HEK293T (cell line): ENCODE data around the gene ZNFX1.

Source experiments
- ARNT ChIP-seq: fragments of 450-650 bp; IDR thresholded peaks from 2 replicates; pipeline ENCODE4 v1.6.1; 2017; ENCODE audit warnings: mild to moderate bottlenecking
- BHLHE40 ChIP-seq: fragments of 450-650 bp; IDR thresholded peaks from 2 replicates; pipeline ENCODE4 v1.6.1; 2016; ENCODE audit warnings: mild to moderate bottlenecking, moderate library complexity, borderline replicate concordance
- ELF4 ChIP-seq: fragments of 450-650 bp; IDR thresholded peaks from 2 replicates; pipeline ENCODE4 v1.6.1; 2017; ENCODE audit warnings: antibody characterized with exemption
- FOXA1 ChIP-seq: fragments of 450-650 bp; IDR thresholded peaks from 2 replicates; pipeline ENCODE4 v1.6.1; 2016; ENCODE audit warnings: mild to moderate bottlenecking
- FOXK2 ChIP-seq: fragments of 450-650 bp; IDR thresholded peaks from 2 replicates; pipeline ENCODE4 v1.6.1; 2016; ENCODE audit warnings: mild to moderate bottlenecking
- FOXM1 ChIP-seq: fragments of 450-650 bp; IDR thresholded peaks from 2 replicates; pipeline ENCODE4 v1.6.1; 2017; ENCODE audit warnings: mild to moderate bottlenecking, borderline replicate concordance
- HDGF ChIP-seq: fragments of 450-650 bp; IDR thresholded peaks from 2 replicates; pipeline ENCODE4 v1.6.1; 2017; ENCODE audit warnings: antibody characterized with exemption, borderline replicate concordance
- L3MBTL2 ChIP-seq: fragments of 450-650 bp; conservative IDR thresholded peaks from 2 replicates; pipeline ENCODE4 v1.6.1; 2016; ENCODE audit warnings: mild to moderate bottlenecking
- LEF1 ChIP-seq: fragments of 450-650 bp; IDR thresholded peaks from 2 replicates; pipeline ENCODE4 v1.6.1; 2017; ENCODE audit warnings: mild to moderate bottlenecking, borderline replicate concordance
- PKNOX1 ChIP-seq: fragments of 450-650 bp; IDR thresholded peaks from 2 replicates; pipeline ENCODE4 v1.6.1; 2016
- SP1 ChIP-seq: fragments of 450-650 bp; IDR thresholded peaks from 2 replicates; pipeline ENCODE4 v1.6.1; 2017
- SUZ12 ChIP-seq: fragments of 450-650 bp; IDR thresholded peaks from 2 replicates; pipeline ENCODE4 v1.6.1; 2016; ENCODE audit warnings: mild to moderate bottlenecking
- ZNF384 ChIP-seq: fragments of 450-650 bp; IDR thresholded peaks from 2 replicates; pipeline ENCODE4 v1.6.1; 2016

GRCh38 chr20:49319208-49319809 lies 41.5 kb upstream of the ZNFX1 start:
- TF ChIP-seq PKNOX1 = no peak
- no peak for TF ChIP-seq ELF4
- TF ChIP-seq SP1 = no peak
- no peak for TF ChIP-seq FOXA1
- no peak for TF ChIP-seq ARNT
- no peak for TF ChIP-seq FOXM1
- no peak for TF ChIP-seq LEF1
- TF ChIP-seq FOXK2 = no peak
- TF ChIP-seq ZNF384 = no peak
- no peak for TF ChIP-seq SUZ12
- TF ChIP-seq HDGF = no peak
- no peak for TF ChIP-seq L3MBTL2
- TF ChIP-seq BHLHE40 = no peak
